Measurements from ENCODE around the gene ZNF536. TPM values are rescaled to one million over a fixed set of nuclear protein-coding genes. Genes with fewer than 3 reads are reported as not detected.

The ZNF536 gene
- total and polyA plus RNA-seq, 2 of the 13 experiments (the other 11 are each of a cell fraction or from before 2014, with no cell fraction given) = not detected

DNA sequence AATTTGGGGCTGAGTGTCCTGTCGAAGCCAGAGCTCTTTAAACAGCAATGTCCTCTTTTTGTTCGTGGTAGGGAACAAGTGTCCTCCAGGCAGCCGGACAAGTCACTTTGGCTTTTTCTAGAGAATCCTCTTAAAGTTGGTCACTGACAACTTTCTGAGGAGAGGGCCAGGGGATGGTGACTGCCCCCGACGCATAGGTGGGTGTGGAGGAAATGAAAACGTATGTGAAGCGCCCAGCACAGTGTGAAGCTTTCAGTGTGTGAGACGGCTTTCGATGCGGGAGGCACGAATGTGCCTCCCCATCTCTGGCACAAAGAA lies 45.8 kb upstream of the ZNF536 start:
- Histone ChIP-seq H4K20me1 (ENCODE audit: insufficient read depth, low read length) (no peaks in the 10 kb centered on the region), H3K4me2 (ENCODE audit: low read depth, low read length) (no peak overlapping the region), H3K9me3 (ENCODE audit: low read length) (no peaks in the 10 kb centered on the region), H3K27me3 (ENCODE audit: control insufficient read depth in 1 of 2, insufficient read depth in 2 of 2, low read length in 2 of 2) (peaks cover 0 to 14% of the 10 kb centered on the region in 2 experiments; a peak in 1 of 5 replicates), H3K9ac (ENCODE audit: insufficient read depth, low read depth, low read length) (no peak overlapping the region), H3K4me1 (ENCODE audit: insufficient read depth, low read length) (no peaks in the 10 kb centered on the region), H3K79me2 (ENCODE audit: insufficient read depth, low read length) (no peaks in the 10 kb centered on the region), H3K27ac (ENCODE audit: extremely low read length, insufficient read depth, low read length) (no peak overlapping the region), H3K36me3 (replicated peaks in 1 of 2; ENCODE audit: control insufficient read depth in 1 of 2, insufficient read depth in 2 of 2, low read length in 2 of 2) (no peaks in the 10 kb centered on the region), H2AFZ (ENCODE audit: low read length) (no peak overlapping the region), H3K4me3 (replicated peaks in 1 of 3; ENCODE audit: insufficient read depth in 1 of 3, low read depth in 2 of 3, low read length in 3 of 3) (no peak overlapping the region)
- 66% methylated on average over 11 of the region's 11 CpGs for WGBS (ENCODE audit: low lambda C conversion rate)
- CTCF ChIA-PET (ENCODE audit: low intra/inter-chr PET ratio, low total read pairs) = no interaction called here
- TF ChIP-seq HOXA7 (CRISPR knock-in tag; IDR thresholded peaks at IDR 0.05) (no peak), MTF2 (CRISPR knock-in tag; IDR thresholded peaks at IDR 0.05; ENCODE audit: borderline replicate concordance) (no peak), ZNF256 (CRISPR knock-in tag; conservative IDR thresholded peaks at IDR 0.05) (no peak), POLR2A (IDR thresholded peaks at IDR 0.05; ENCODE audit: insufficient read depth in 1 of 2, low read depth in 2 of 2, low read length in 2 of 2) (no peak), ZNF292 (CRISPR knock-in tag; IDR thresholded peaks at IDR 0.05; ENCODE audit: borderline replicate concordance, low read depth) (no peak), THAP11 (CRISPR knock-in tag; IDR thresholded peaks at IDR 0.05) (no peak), MXI1 (IDR thresholded peaks at IDR 0.05; ENCODE audit: borderline replicate concordance, low read depth, low read length) (no peak), MEIS2 (CRISPR knock-in tag; IDR thresholded peaks at IDR 0.05) (no peak), RORA (CRISPR knock-in tag; IDR thresholded peaks at IDR 0.05) (no peak), CC2D1A (CRISPR knock-in tag; IDR thresholded peaks at IDR 0.05) (no peak), RARA (CRISPR knock-in tag; IDR thresholded peaks at IDR 0.05) (no peak), ZNF432 (CRISPR knock-in tag; IDR thresholded peaks at IDR 0.05; ENCODE audit: borderline replicate concordance) (no peak), GZF1 (CRISPR knock-in tag; IDR thresholded peaks at IDR 0.05) (no peak)
- TF ChIP-seq, protein P1, sequence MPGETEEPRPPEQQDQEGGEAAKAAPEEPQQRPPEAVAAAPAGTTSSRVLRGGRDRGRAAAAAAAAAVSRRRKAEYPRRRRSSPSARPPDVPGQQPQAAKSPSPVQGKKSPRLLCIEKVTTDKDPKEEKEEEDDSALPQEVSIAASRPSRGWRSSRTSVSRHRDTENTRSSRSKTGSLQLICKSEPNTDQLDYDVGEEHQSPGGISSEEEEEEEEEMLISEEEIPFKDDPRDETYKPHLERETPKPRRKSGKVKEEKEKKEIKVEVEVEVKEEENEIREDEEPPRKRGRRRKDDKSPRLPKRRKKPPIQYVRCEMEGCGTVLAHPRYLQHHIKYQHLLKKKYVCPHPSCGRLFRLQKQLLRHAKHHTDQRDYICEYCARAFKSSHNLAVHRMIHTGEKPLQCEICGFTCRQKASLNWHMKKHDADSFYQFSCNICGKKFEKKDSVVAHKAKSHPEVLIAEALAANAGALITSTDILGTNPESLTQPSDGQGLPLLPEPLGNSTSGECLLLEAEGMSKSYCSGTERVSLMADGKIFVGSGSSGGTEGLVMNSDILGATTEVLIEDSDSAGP (CRISPR knock-in tag; IDR thresholded peaks at IDR 0.05; ENCODE audit: borderline replicate concordance) = no peak
- TF ChIP-seq, protein P2, sequence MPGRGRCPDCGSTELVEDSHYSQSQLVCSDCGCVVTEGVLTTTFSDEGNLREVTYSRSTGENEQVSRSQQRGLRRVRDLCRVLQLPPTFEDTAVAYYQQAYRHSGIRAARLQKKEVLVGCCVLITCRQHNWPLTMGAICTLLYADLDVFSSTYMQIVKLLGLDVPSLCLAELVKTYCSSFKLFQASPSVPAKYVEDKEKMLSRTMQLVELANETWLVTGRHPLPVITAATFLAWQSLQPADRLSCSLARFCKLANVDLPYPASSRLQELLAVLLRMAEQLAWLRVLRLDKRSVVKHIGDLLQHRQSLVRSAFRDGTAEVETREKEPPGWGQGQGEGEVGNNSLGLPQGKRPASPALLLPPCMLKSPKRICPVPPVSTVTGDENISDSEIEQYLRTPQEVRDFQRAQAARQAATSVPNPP (CRISPR knock-in tag; IDR thresholded peaks at IDR 0.05) = no peak
- TF ChIP-seq, protein P3, sequence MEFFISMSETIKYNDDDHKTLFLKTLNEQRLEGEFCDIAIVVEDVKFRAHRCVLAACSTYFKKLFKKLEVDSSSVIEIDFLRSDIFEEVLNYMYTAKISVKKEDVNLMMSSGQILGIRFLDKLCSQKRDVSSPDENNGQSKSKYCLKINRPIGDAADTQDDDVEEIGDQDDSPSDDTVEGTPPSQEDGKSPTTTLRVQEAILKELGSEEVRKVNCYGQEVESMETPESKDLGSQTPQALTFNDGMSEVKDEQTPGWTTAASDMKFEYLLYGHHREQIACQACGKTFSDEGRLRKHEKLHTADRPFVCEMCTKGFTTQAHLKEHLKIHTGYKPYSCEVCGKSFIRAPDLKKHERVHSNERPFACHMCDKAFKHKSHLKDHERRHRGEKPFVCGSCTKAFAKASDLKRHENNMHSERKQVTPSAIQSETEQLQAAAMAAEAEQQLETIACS (CRISPR knock-in tag; IDR thresholded peaks at IDR 0.05) = no peak
- TF ChIP-seq, protein P4, sequence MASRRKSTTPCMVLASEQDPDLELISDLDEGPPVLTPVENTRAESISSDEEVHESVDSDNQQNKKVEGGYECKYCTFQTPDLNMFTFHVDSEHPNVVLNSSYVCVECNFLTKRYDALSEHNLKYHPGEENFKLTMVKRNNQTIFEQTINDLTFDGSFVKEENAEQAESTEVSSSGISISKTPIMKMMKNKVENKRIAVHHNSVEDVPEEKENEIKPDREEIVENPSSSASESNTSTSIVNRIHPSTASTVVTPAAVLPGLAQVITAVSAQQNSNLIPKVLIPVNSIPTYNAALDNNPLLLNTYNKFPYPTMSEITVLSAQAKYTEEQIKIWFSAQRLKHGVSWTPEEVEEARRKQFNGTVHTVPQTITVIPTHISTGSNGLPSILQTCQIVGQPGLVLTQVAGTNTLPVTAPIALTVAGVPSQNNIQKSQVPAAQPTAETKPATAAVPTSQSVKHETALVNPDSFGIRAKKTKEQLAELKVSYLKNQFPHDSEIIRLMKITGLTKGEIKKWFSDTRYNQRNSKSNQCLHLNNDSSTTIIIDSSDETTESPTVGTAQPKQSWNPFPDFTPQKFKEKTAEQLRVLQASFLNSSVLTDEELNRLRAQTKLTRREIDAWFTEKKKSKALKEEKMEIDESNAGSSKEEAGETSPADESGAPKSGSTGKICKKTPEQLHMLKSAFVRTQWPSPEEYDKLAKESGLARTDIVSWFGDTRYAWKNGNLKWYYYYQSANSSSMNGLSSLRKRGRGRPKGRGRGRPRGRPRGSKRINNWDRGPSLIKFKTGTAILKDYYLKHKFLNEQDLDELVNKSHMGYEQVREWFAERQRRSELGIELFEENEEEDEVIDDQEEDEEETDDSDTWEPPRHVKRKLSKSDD (CRISPR knock-in tag; IDR thresholded peaks at IDR 0.05; ENCODE audit: low read depth) = no peak
- TF ChIP-seq, protein P5, sequence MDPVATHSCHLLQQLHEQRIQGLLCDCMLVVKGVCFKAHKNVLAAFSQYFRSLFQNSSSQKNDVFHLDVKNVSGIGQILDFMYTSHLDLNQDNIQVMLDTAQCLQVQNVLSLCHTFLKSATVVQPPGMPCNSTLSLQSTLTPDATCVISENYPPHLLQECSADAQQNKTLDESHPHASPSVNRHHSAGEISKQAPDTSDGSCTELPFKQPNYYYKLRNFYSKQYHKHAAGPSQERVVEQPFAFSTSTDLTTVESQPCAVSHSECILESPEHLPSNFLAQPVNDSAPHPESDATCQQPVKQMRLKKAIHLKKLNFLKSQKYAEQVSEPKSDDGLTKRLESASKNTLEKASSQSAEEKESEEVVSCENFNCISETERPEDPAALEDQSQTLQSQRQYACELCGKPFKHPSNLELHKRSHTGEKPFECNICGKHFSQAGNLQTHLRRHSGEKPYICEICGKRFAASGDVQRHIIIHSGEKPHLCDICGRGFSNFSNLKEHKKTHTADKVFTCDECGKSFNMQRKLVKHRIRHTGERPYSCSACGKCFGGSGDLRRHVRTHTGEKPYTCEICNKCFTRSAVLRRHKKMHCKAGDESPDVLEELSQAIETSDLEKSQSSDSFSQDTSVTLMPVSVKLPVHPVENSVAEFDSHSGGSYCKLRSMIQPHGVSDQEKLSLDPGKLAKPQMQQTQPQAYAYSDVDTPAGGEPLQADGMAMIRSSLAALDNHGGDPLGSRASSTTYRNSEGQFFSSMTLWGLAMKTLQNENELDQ (CRISPR knock-in tag; IDR thresholded peaks at IDR 0.05; ENCODE audit: borderline replicate concordance) = no peak
- POLR2A ChIA-PET = no interaction called here
- in situ Hi-C loops (cut with HindIII; ENCODE audit: extremely low pct_ligation_motif_present, low pct_unique_long_range_greater_than_20kb) = no loop called here
- DNase-seq (ENCODE audit: low spot score) = no peak
- BruUV-seq (replicated peaks) = no TSS peak
- FAIRE-seq = no peak
- ATAC-seq = no peak
- intact Hi-C loops (cut with micrococcal nuclease; ENCODE audit: unreplicated experiment) = no loop called here
